GM12801 (cell line): Measurements from ENCODE around the gene LTBP3.

ENCODE experiments used
- TF ChIP-seq, protein P1 (sequence below): IDR thresholded peaks from one replicate; pipeline ENCODE4 v1.5.1; 2011; ENCODE audit warnings: control low read depth; ENCODE audit not compliant: insufficient read length; ENCODE audit errors: extremely low read depth

The LTBP3 gene

DNA sequence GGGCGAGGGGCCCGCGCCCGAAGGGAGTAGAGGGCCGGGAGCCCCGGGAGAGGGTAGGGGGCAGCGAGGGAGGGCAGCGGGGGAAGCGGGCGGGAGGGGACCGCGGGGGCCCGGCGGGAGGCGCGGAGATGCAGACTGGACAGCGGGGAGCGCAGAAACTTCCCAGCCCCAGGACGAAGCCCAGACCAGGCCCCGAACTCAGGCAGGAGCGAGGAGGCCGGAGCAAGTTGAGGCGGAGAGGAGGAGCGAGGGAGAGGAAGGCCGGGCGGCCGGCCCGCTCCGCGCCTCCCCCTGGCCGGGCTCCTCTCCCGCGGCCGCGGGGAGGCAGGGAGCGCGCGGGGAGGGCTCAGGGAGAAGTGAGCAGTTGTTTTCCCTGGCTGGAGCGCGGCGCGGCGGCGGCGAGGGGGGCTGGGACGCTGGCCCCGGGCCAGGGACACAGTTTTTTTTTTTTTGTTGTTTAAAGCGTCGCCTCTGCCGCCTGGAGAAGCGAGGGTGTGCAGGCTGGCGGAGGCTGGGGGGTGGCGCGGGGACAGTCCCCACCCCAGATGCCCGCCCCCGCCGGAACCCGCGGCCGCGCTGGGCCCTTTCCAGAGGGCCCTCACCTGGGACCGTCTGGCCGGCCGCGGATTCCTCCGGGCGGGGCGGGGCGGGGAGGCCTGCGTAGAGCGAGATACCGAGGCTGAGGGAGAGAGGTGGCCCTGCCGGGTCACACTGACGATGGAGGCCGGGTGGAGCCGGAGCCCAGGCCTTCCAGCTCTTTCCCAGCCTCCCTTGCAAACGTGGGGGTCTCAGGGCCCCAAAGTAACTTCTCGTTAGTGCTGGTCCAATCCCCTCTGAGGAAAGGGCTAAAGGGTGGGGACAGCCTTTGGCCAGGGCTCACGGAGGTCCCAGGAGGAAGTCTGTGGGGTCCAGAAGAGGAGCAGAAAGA is at the start of gene LTBP3:
TSS of gene LTBP3 (minus strand) at position 358 of the 928 bp plus-strand sequence. CDS start 400 bp downstream, outside the sequence.
- TF ChIP-seq, protein P1, sequence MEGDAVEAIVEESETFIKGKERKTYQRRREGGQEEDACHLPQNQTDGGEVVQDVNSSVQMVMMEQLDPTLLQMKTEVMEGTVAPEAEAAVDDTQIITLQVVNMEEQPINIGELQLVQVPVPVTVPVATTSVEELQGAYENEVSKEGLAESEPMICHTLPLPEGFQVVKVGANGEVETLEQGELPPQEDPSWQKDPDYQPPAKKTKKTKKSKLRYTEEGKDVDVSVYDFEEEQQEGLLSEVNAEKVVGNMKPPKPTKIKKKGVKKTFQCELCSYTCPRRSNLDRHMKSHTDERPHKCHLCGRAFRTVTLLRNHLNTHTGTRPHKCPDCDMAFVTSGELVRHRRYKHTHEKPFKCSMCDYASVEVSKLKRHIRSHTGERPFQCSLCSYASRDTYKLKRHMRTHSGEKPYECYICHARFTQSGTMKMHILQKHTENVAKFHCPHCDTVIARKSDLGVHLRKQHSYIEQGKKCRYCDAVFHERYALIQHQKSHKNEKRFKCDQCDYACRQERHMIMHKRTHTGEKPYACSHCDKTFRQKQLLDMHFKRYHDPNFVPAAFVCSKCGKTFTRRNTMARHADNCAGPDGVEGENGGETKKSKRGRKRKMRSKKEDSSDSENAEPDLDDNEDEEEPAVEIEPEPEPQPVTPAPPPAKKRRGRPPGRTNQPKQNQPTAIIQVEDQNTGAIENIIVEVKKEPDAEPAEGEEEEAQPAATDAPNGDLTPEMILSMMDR = no peak

DNA sequence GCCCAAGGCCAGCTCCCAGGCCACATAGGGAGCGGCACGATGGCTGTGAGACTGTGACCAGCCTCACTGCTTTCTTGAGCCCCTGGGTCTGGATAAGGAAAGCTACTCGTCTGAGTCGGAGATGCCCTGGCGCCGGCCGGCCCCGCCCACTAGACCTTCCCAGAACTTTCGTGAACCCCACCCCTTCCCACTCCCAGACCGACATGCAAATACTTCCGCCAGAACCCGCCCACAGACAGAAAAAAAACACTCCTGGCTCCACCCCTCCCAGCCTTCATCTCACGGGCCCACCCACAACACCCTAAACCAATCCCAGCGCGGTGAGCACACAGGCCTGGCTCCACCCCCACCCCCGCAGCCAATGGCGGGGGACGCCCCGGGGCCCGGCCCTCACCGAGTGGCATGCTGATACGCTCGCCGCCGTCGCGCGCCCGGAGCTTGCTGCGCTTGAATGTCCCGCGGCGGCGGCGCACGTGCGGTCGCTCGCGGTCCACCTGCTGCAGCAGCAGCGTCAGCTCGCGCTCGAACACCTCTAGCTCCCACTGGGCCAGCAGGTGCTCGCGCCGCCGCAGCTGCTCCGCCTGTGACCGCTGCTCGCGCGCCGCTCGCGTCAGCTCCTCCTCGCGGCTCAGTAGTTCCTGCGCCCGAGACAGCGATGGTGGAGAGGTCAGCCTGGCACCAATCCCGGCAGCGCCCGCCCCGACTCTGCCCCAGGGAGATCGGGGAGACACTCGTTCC is 48.9 kb upstream of the LTBP3 start:
- TF ChIP-seq, protein P1 = no peak

DNA sequence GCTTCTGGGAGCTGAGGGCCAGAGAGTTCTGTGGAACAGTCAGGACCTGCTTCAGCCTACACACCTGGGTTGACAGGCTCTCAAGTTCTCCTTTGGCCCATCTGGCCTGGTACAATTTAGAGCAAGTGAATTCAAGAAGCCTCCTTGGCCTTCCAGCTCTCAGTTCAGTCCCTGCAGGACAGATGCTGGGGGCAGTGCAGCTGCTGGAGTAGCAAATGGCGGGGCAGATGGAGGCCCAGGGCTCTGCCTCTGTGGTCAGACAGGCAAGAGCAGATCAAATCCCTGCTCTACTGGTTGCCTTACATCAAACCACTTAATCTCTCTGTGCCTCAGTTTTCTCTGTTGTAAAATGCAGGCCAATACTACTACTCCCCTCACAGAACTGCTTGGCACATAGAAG is 46.1 kb upstream of the LTBP3 start:
- TF ChIP-seq, protein P1 = no peak

DNA sequence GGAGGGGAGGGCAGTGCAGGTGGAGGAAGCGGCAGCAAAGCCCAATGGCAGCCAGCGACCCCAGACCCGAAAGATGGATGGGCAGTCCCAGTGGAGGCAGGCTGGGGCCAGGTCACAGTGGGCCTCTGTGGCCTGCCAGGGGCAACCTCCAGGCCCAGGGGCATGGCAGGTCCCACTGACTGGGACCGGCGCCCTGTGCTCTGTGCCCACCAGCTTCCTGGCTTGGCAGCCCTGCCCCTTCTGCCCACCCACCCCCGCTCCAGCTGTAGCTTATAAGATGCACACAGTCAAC is 41.7 kb upstream of the LTBP3 start:
- TF ChIP-seq, protein P1 = no peak

DNA sequence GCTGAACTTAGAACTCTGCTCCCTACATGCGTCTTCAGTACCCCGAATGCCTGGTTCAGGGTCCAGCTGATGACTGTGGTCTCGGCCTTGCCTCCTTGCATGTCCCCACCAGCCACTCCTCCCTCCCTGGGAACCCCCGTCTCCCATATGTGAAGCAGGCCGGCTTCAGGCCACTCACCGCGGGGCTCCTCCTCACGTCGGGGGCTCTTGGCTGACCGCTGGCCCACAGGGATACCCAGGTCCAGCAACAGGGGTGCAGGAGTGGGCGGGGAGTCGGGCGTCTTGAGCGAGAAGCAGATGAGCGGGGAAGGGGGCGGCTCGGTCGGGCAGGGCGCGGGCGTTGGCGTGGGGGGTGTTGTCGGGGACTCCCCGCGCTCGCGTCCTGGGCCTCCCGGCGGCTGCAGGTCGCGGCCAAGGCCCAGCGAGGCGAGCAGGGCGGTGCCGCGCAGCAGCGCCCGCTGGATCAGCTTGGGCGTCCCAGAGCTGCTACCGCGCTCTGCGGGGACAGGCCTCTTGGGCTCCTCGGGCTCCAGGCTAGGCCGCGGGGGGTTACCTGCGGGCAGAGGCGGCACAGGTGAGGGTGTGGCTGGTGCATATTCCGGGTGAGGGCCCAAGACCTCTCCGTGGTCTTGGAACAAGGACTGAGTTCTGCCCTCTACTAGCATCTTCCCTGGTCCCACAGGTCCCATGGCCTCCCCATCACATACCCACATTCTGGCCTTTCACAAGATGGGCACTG is 41.2 kb upstream of the LTBP3 start:
- TF ChIP-seq, protein P1 = no peak

DNA sequence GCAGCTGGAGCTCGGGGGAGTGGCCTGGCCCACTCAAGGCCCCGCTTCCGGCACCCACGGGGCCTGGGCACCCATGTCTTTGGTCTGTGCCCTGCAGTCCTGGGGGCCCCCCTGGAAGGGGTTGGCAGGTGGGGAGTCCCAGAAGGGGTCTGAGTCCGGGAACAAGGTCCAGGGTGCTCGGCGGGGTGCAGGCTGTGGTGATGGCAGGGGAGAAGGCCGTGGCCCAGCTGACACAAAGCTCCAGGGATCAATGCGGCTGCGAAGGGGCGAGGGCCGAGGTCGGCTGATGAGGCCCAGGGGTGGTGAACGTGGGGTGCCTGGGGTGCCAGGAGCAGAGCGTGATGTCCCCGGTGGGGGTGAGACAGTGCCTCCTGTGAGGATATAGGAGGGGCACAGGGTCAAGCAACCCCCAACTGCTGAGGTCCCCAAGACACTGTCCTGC is 40.1 kb upstream of the LTBP3 start:
- TF ChIP-seq, protein P1 = no peak

DNA sequence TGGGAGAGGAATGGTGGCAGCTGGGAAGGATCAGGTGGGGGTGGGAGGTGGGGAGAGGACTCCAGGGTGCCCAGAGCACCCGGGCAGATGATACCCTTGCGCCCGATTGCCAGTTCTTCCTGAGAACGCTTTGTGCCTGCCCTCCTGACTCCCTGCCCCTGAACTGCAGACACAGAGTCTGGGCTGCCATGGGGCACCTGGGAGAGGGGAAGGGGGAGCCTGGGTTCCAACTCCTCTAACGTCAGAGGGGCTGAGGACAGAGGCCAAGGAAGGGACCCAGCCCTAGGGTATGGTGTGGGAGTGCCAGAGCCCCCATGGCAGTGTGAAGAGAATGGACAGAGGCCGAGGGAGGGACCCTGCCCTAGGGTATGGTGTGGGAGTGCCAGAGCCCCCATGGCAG is 38.4 kb upstream of the LTBP3 start:
- TF ChIP-seq, protein P1 = no peak
